H1 (cell line): ENCODE data around the gene MTHFS. TPM values are rescaled to one million over a fixed set of nuclear protein-coding genes. Genes with fewer than 3 reads are reported as not detected.

Experiments
- CTCF ChIA-PET: fragments of 300-600 bp; sonication (Branson Sonifier 250); formaldehyde crosslinking; loops from one replicate; lab custom pipeline; 2021; ENCODE audit not compliant: partially characterized antibody; lab: Charles Lee
- POLR2A ChIA-PET: fragments of 300-600 bp; sonication (Branson Sonifier 250); formaldehyde crosslinking; loops from one replicate; lab custom pipeline; 2021; ENCODE audit warnings: inconsistent platforms; ENCODE audit not compliant: partially characterized antibody; lab: Charles Lee
- DNase-seq, 2 experiments: peaks; one replicate each; pipeline versions ENCODE4 v3.0.0 to v3.0.0-alpha.2; 2010 to 2022; ENCODE audit warnings: low spot score in 2 of 2, low read depth in 1 of 2, mixed read lengths in 1 of 2
- FAIRE-seq: peaks from 2 replicates; lab custom pipeline; 2011; peaks lifted over from hg19 to GRCh38; lab: Jason Lieb, UNC
- H2AFZ ChIP-seq: 2 replicates; pipeline ENCODE4 v1.8.1; 2012; ENCODE audit warnings: low read length, inconsistent platforms
- H2AK5ac ChIP-seq: 2 replicates; pipeline ENCODE4 v1.6.1; 2013; ENCODE audit warnings: low read depth, low read length
- H2BK120ac ChIP-seq: replicated peaks from 2 replicates; pipeline ENCODE3; 2013; ENCODE audit warnings: low read depth, low read length, inconsistent platforms
- H2BK12ac ChIP-seq: 2 replicates; pipeline ENCODE4 v1.6.1; 2013; ENCODE audit warnings: low read depth, low read length
- H2BK15ac ChIP-seq: 2 replicates; pipeline ENCODE4 v1.6.1; 2013; ENCODE audit warnings: low read length
- H2BK20ac ChIP-seq: 2 replicates; pipeline ENCODE4 v1.6.1; 2013; ENCODE audit warnings: low read length
- H2BK5ac ChIP-seq: 2 replicates; pipeline ENCODE4 v1.6.1; 2013; ENCODE audit warnings: low read depth, low read length
- H3K14ac ChIP-seq: 2 replicates; pipeline ENCODE4 v1.6.1; 2013; ENCODE audit warnings: inconsistent platforms; ENCODE audit not compliant: insufficient read length
- H3K18ac ChIP-seq: 2 replicates; pipeline ENCODE4 v1.6.1; 2013; ENCODE audit warnings: low read length; ENCODE audit errors: extremely low read depth
- H3K23ac ChIP-seq: 2 replicates; pipeline ENCODE4 v1.6.1; 2013; ENCODE audit warnings: inconsistent platforms; ENCODE audit not compliant: insufficient read length
- H3K23me2 ChIP-seq: 2 replicates; pipeline ENCODE4 v1.6.1; 2013; ENCODE audit warnings: low read depth, low read length
- H3K27ac ChIP-seq: 2 replicates; pipeline ENCODE4 v1.6.1; 2011; ENCODE audit warnings: low read depth, low read length, inconsistent platforms
- H3K27me3 ChIP-seq, 4 experiments: replicated peaks in 1 of 4; 1 replicate in 1 of 4; 2 replicates in 3 of 4; pipeline versions ENCODE4 v1.6.1 to v1.8.1; 2011 to 2013; ENCODE audit warnings: low read length in 3 of 4, mild to moderate bottlenecking in 3 of 4, inconsistent platforms in 2 of 4, mixed read lengths in 2 of 4, moderate library complexity in 1 of 4; ENCODE audit not compliant: control insufficient read depth in 3 of 4, insufficient read depth in 3 of 4; ENCODE audit errors: extremely low read depth in 1 of 4
- H3K36me3 ChIP-seq, 4 experiments: 2 replicates each; pipeline versions ENCODE4 v1.6.1 to v1.8.1; 2011 to 2013; ENCODE audit warnings: mild to moderate bottlenecking in 4 of 4, low read length in 3 of 4, moderate library complexity in 2 of 4, control low read depth in 1 of 4, inconsistent platforms in 1 of 4; ENCODE audit not compliant: insufficient read depth in 4 of 4, control insufficient read depth in 2 of 4
- H3K4ac ChIP-seq: replicated peaks from 2 replicates; pipeline ENCODE3; 2013; ENCODE audit warnings: low read length, low read depth, mixed read lengths, inconsistent platforms; ENCODE audit not compliant: insufficient read length
- H3K4me1 ChIP-seq, 4 experiments: replicated peaks in 1 of 4; 1 replicate in 1 of 4; 2 replicates in 3 of 4; pipeline versions ENCODE4 v1.6.1 to v1.8.1; 2011 to 2013; ENCODE audit warnings: low read length in 3 of 4, inconsistent platforms in 2 of 4, mixed read lengths in 1 of 4; ENCODE audit not compliant: insufficient read depth in 4 of 4, control insufficient read depth in 3 of 4
- H3K4me2 ChIP-seq, 2 experiments: 2 replicates each; pipeline versions ENCODE4 v1.6.1 to v1.8.1; 2011 to 2013; ENCODE audit warnings: low read depth in 2 of 2, low read length in 2 of 2, control low read depth in 1 of 2, inconsistent platforms in 1 of 2, mild to moderate bottlenecking in 1 of 2; ENCODE audit not compliant: insufficient read depth in 1 of 2
- H3K4me3 ChIP-seq, 4 experiments: fragments of 200-600, 300-600 bp in 1 of 4; sonication (generic), shearing (Covaris generic), sonication (Bioruptor Twin) in 1 of 4; 2 replicates each; pipeline versions ENCODE4 v1.5.1 to v1.8.1; 2011 to 2016; ENCODE audit warnings: low read length in 4 of 4, low read depth in 3 of 4, control low read depth in 2 of 4, inconsistent platforms in 2 of 4, mild to moderate bottlenecking in 2 of 4, mixed read lengths in 1 of 4, moderate library complexity in 1 of 4; ENCODE audit not compliant: insufficient read depth in 2 of 4; ENCODE audit errors: extremely low read depth in 1 of 4
- H3K56ac ChIP-seq: replicated peaks from 2 replicates; pipeline ENCODE3; 2013; ENCODE audit warnings: low read depth, mild to moderate bottlenecking, mixed read lengths, low read length, inconsistent platforms; ENCODE audit not compliant: insufficient read length
- H3K79me1 ChIP-seq: 2 replicates; pipeline ENCODE4 v1.6.1; 2013; ENCODE audit warnings: low read depth, low read length, control low read depth
- H3K79me2 ChIP-seq, 2 experiments: 2 replicates each; pipeline versions ENCODE4 v1.6.1 to v1.8.1; 2012 to 2013; ENCODE audit warnings: low read length in 2 of 2, mild to moderate bottlenecking in 2 of 2, inconsistent platforms in 1 of 2; ENCODE audit not compliant: insufficient read depth in 2 of 2, control insufficient read depth in 1 of 2
- H3K9ac ChIP-seq, 4 experiments: replicated peaks in 1 of 4; 1 replicate in 1 of 4; 2 replicates in 3 of 4; pipeline versions ENCODE4 v1.6.1 to v1.8.1; 2011 to 2013; ENCODE audit warnings: low read depth in 3 of 4, low read length in 3 of 4, control low read depth in 2 of 4, mild to moderate bottlenecking in 2 of 4, moderate library complexity in 2 of 4, inconsistent platforms in 1 of 4; ENCODE audit errors: extremely low read depth in 1 of 4
- H3K9me3 ChIP-seq, 2 experiments: 2 replicates each; pipeline versions ENCODE4 v1.6.1 to v1.8.1; 2012 to 2013; ENCODE audit warnings: mild to moderate bottlenecking in 2 of 2, moderate library complexity in 2 of 2, control low read depth in 1 of 2, inconsistent platforms in 1 of 2, low read depth in 1 of 2, low read length in 1 of 2, mixed read lengths in 1 of 2; ENCODE audit not compliant: insufficient read depth in 2 of 2
- H4K20me1 ChIP-seq, 2 experiments: replicated peaks in 1 of 2; 2 replicates each; pipeline versions ENCODE3 to v1.8.1; 2011 to 2013; ENCODE audit warnings: inconsistent platforms in 2 of 2, low read length in 2 of 2, mild to moderate bottlenecking in 1 of 2; ENCODE audit not compliant: insufficient read depth in 2 of 2, control insufficient read depth in 1 of 2
- H4K5ac ChIP-seq: 2 replicates; pipeline ENCODE4 v1.6.1; 2013; ENCODE audit warnings: low read length, low read depth, mixed read lengths, inconsistent platforms; ENCODE audit not compliant: insufficient read length
- H4K8ac ChIP-seq: 2 replicates; pipeline ENCODE4 v1.8.0; 2013; ENCODE audit warnings: mild to moderate bottlenecking, moderate library complexity, low read length, inconsistent platforms; ENCODE audit not compliant: insufficient read depth; ENCODE audit errors: extremely low read depth
- H4K91ac ChIP-seq: replicated peaks from 2 replicates; pipeline ENCODE3; 2013; ENCODE audit warnings: low read length, mixed read lengths, inconsistent platforms; ENCODE audit not compliant: insufficient read length
- FOSL1 ChIP-seq: IDR thresholded peaks from 2 replicates; pipeline ENCODE4 v1.6.1; 2011; ENCODE audit warnings: mild to moderate bottlenecking, low read depth, low read length, moderate library complexity; ENCODE audit not compliant: insufficient read depth
- JUND ChIP-seq: IDR thresholded peaks from 2 replicates; pipeline ENCODE4 v1.6.1; 2011; ENCODE audit warnings: mild to moderate bottlenecking, improper control_type of control experiment, low read length
- KDM4A ChIP-seq: IDR thresholded peaks from one replicate; pipeline ENCODE4 v1.7.1; 2012; ENCODE audit warnings: low read depth, mild to moderate bottlenecking, moderate library complexity, low read length, inconsistent platforms; ENCODE audit not compliant: severe bottlenecking
- NANOG ChIP-seq: IDR thresholded peaks from 2 replicates; pipeline ENCODE4 v1.6.1; 2011; ENCODE audit warnings: low read length, low read depth, mild to moderate bottlenecking, inconsistent platforms; ENCODE audit not compliant: insufficient read depth, poor library complexity, severe bottlenecking
- RNF2 ChIP-seq: fragments of 200-900, 300-1000 bp; sonication (generic); IDR thresholded peaks from 2 replicates; pipeline ENCODE4 v1.7.1; 2016; ENCODE audit warnings: borderline replicate concordance, low read depth, mild to moderate bottlenecking, antibody characterized with exemption, low read length; ENCODE audit not compliant: poor library complexity, severe bottlenecking; ENCODE audit errors: missing control alignments
- SRF ChIP-seq: IDR thresholded peaks from 2 replicates; pipeline ENCODE4 v1.6.1; 2011; ENCODE audit warnings: mild to moderate bottlenecking, low read depth, low read length, moderate library complexity
- WGBS, 2 experiments: shearing (Covaris generic) in 1 of 2; methylation state at CpG; one replicate each; pipeline versions ENCODE4 v1.1.6 to v1.1.7; 2013 to 2015; ENCODE audit warnings: low lambda C conversion rate in 2 of 2, mixed read lengths in 2 of 2, inconsistent platforms in 1 of 2, low coverage in 1 of 2, missing lambda C conversion rate in 1 of 2; ENCODE audit not compliant: insufficient replicate concordance in 2 of 2, insufficient coverage in 1 of 2, insufficient read length in 1 of 2; ENCODE audit errors: extremely low coverage in 1 of 2, missing lambda C conversion rate in 1 of 2; 5-methylcytosine and 5-hydroxymethylcytosine counted together
- long read RNA-seq, 2 experiments: library from RNA in 1 of 2; library from capped mRNA in 1 of 2; stranded (forward); transcript quantifications; one replicate each; pipeline ENCODE4 v2.0.0, GENCODE V29; 2021; ENCODE audit warnings: inconsistent platforms in 1 of 2
- polyA minus RNA-seq, 3 experiments: library from RNA; depleted of rRNA, polyadenylated mRNA; stranded (reverse); fragments of >200 nt; gene quantifications; 1 replicate in 2 of 3; 2 replicates in 1 of 3; pipeline ENCODE4 v1.2.3, GENCODE V29; 2011
- polyA plus RNA-seq, 7 experiments: library from polyadenylated mRNA; depleted of rRNA in 3 of 7; stranded (reverse) in 5 of 7; unstranded in 2 of 7; fragments of >200 nt in 5 of 7; fragments of 200-250 nt in 2 of 7; gene quantifications; 1 replicate in 5 of 7; 2 replicates in 1 of 7; 4 replicates in 1 of 7; pipeline versions ENCODE4 v1.2.1 to v1.2.3, GENCODE V29; 2011 to 2013; ENCODE audit warnings: missing spikeins in 2 of 7, mixed read lengths in 2 of 7
- total RNA-seq: library from RNA; stranded (reverse); fragmentation: NEBNext Ultra II Directional; extraction: Animal tissue kit (Norgen Biotek cat#: 25700); gene quantifications from 2 replicates; pipeline ENCODE4 v1.2.1, GENCODE V29; 2021
- TF ChIP-seq, protein P1 (sequence below): IDR thresholded peaks from 2 replicates; pipeline ENCODE4 v1.6.1; 2012; ENCODE audit warnings: inconsistent platforms

MTHFS gene
- total RNA-seq (36.2 and 37.2 TPM in 2 replicates), polyA plus RNA-seq (2011; rRNA removed) (19.8 and 27.3 TPM in 2 replicates), polyA minus RNA-seq (2011; rRNA and poly(A)+ RNA removed) (8.7 and 17.4 TPM in 2 replicates)
- 39.2 TPM for polyA plus RNA-seq (2011; cell fraction: cytosol; rRNA removed)
- polyA plus RNA-seq (2011; cell fraction: nucleus; rRNA removed) = 18.7 TPM
- polyA plus RNA-seq (2012, experiment 1 of 2) = 28.8 to 40.2 TPM (median 37.6 TPM) in 4 replicates
- 36.3 TPM for polyA plus RNA-seq (2012, experiment 2 of 2)
- 18.5 TPM for polyA plus RNA-seq (2013, experiment 1 of 2)
- 18.0 TPM for polyA plus RNA-seq (2013, experiment 2 of 2)
- 14.7 TPM for polyA minus RNA-seq (2011; cell fraction: cytosol; rRNA and poly(A)+ RNA removed)
- 26.0 TPM for polyA minus RNA-seq (2011; cell fraction: nucleus; rRNA and poly(A)+ RNA removed)
- long read RNA-seq, experiment 1, transcript MTHFS-201 (3 exons, 907 nt) = major isoform, 23 of 35 reads
- long read RNA-seq, experiment 1, partial matches to known transcripts = 2 of 35 reads
- long read RNA-seq, experiment 1, other reads (novel, unspliced or antisense) = 10 of 35 reads
- long read RNA-seq, experiment 2, transcript MTHFS-201 (3 exons, 907 nt) = major isoform, 51 of 80 reads
- long read RNA-seq, experiment 2, partial matches to known transcripts = 3 of 80 reads
- long read RNA-seq, experiment 2, other reads (novel, unspliced or antisense) = 25 of 80 reads

DNA sequence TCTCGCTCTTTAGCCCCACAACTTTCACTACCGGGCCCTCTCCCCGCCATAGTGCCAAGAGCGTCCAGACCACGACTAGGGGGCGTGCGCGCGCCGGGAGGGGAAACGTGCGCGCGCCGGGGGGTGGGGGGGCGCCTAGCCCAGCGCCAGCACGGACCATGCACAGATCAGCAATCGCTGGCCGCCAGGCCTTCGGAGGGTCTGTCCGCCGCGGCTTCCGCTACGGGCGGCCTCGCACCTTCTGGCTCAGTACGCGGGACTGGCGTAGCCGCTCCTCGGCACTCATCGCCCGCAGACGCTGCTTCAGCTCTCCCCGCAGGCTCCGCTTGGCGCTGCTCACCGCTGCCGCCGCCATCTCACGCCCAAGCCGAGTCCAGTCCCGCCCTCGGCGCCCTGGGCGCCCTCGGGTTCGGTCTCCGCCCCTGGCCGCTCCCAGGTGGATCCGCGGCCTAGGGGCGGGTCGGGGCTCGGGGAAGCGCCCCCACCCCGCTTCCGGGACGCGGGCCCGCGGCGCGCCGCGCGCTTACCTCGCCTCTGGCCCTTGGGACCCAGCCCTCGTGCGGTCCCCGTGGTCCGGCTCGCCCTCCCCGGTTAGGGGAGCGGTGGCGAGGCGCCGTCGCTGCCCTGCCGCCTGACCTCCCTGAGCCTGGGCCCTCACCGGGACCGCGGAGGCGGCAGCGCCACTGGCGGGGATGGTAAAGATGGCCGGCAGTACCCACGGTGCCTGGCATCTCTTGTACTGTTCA lies at the start of gene MTHFS:
Gene MTHFS (minus strand): TSS at position 381 of the 746 bp plus-strand sequence. CDS start 26 bp downstream, at position 355.
- CTCF ChIA-PET = interaction anchor here (0.8 to 1.6 kb wide), 6 partner anchors 9 to 287 kb away, joined by 3 to 5 read pairs (median 3); no protein-coding TSS in a partner anchor
- 2% methylated on average over 54 of the region's 90 CpGs; no CpG with 5 or more reads in 1 of the 2 experiments for WGBS, 2 experiments
- no peak for TF ChIP-seq NANOG
- no peak for TF ChIP-seq FOSL1
- no peak for TF ChIP-seq JUND
- no peak for TF ChIP-seq SRF
- peak; percentile 77 for TF ChIP-seq KDM4A
- no peak for TF ChIP-seq RNF2
- TF ChIP-seq, protein P1, sequence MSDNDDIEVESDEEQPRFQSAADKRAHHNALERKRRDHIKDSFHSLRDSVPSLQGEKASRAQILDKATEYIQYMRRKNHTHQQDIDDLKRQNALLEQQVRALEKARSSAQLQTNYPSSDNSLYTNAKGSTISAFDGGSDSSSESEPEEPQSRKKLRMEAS = peak; percentile 65

More for the DNA sequence above, at the start of gene MTHFS:
- peak within 1 kb of the TSS; percentile 78 for H3K4ac ChIP-seq
- peak within 1 kb of the TSS; percentile 77; the same call in 1 of the 2 replicates for H2BK15ac ChIP-seq
- H3K14ac ChIP-seq = peak within 1 kb of the TSS; percentile 67
- peak within 1 kb of the TSS; percentile 100 for H3K18ac ChIP-seq
- no peaks in the 10 kb centered on the region for H3K27me3 ChIP-seq
- H3K56ac ChIP-seq = peak within 1 kb of the TSS; percentile 96
- POLR2A ChIA-PET = interaction anchor here (0.6 to 6.0 kb wide), 5 partner anchors 14 to 328 kb away, joined by 3 to 42 read pairs (median 7); no protein-coding TSS in a partner anchor
- peak within 1 kb of the TSS; percentile 80 to 86 for H3K4me2 ChIP-seq
- peak within 1 kb of the TSS; percentile 62 to 75 (median 72) for H3K4me3 ChIP-seq
- peak within 1 kb of the TSS; percentile 62; the same call in 1 of the 2 replicates for H2BK12ac ChIP-seq
- H3K79me1 ChIP-seq = no peaks in the 10 kb centered on the region
- H2AK5ac ChIP-seq = no peak within 1 kb of the TSS
- H4K5ac ChIP-seq = peak within 1 kb of the TSS; percentile 94
- peak within 1 kb of the TSS; percentile 74 for H2AFZ ChIP-seq
- H2BK120ac ChIP-seq = peak within 1 kb of the TSS; percentile 96
- peak; percentile 49 to 87 for DNase-seq
- H3K36me3 ChIP-seq = no peaks in the 10 kb centered on the region
- peak within 1 kb of the TSS; percentile 95 for H4K91ac ChIP-seq
- 0 out of 2 replicates have a peak within 1 kb of the TSS, but pooled peaks have one; percentile 72 for H2BK20ac ChIP-seq
- peaks cover 8% of the 10 kb centered on the region for H3K23me2 ChIP-seq
- H3K79me2 ChIP-seq = peaks cover 0 to 32% of the 10 kb centered on the region in 2 experiments; a peak in 2 of 4 replicates
- H4K20me1 ChIP-seq = no peaks in the 10 kb centered on the region
- peak within 1 kb of the TSS; percentile 92 for H3K27ac ChIP-seq
- no peak for FAIRE-seq
- peak within 1 kb of the TSS; percentile 95 for H2BK5ac ChIP-seq
- H3K9ac ChIP-seq = peak within 1 kb of the TSS; percentile 88 to 99 (median 91)
- no peaks in the 10 kb centered on the region for H3K9me3 ChIP-seq
- no peak within 1 kb of the TSS for H3K23ac ChIP-seq
- peak within 1 kb of the TSS; percentile 76 for H4K8ac ChIP-seq
- peaks cover 0 to 3% (median 0%) of the 10 kb centered on the region in 4 experiments; a peak in 2 of 7 replicates for H3K4me1 ChIP-seq
